Stromal cell of bone marrow (primary cell): ENCODE results near the gene MMP28.

Experiments
- DNase-seq: peaks from one replicate; pipeline ENCODE4 v3.0.0-alpha.2; 2012; ENCODE audit warnings: low read depth

Gene MMP28

DNA sequence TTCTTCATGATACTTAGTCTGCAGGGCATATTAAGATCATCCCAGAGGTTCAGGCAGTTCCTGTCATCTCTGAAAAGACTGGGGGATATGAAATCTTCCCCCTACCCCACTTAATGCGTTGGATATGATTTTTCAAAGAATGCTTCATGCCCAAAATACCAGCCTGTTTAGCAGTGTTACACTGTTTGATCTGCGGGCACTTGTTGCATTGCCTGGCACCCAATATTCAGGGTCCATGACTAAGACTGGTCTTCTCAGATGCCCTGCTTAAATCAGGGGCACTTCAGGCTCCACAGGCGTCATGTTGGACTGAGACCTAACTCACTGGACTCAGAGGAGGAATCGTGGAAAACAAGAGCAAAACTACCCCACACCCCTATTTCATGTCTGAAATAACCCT is 70.4 kb downstream of the MMP28 start:
- no peak for DNase-seq

DNA sequence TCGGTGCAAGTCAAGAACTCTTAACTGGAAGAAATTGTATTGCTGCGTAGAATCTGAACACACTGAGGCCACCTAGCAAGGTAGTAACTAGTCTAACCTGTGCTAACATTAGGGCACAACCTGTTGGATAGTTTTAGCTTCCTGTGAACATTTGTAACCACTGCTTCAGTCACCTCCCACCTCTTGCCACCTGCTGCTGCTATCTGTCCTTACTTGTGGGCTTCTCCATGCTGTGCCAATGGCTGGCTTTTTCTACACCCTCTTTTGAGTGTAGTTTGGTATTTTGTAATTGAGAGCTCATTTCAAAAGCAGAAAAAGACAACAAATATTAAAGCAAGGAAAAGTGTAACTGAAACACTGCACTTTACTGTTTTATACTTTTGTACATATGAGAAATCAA is 71.7 kb downstream of the MMP28 start:
- DNase-seq: no peak

- DNase-seq: no peak
Observed at GRCh38 chr17:35717475-35717874, 78.0 kb downstream of the MMP28 start.

GRCh38 chr17:35716897-35717465 is 78.5 kb downstream of the MMP28 start:
- DNase-seq: no peak

DNA sequence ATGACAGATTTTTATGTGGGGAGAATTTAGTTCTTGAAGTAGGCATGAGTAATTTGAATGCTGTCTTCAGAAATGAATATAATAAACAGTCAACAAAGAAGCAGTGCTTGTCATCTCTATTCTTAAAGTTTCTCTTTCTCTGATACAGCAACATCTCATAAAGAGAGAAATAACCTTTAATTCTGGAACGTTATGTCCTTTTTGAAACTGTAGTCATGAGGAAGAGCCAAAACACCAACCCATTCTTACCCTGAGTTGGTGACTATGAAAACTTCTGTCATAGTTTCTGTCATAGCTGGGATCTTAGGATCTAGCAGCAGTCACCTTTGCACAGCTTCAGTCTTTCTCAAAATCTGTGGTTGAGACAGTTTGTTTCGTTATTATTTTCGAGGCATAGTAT is 79.3 kb downstream of the MMP28 start:
- no peak for DNase-seq
